Measurements from ENCODE around the gene TARS2. TPM values are rescaled to one million over a fixed set of nuclear protein-coding genes. Genes with fewer than 3 reads are reported as not detected.
A peak's percentile ranks its signal among the peaks of the same experiment; 100 is the strongest.

Gene TARS2
- total RNA-seq = 10 to 100 TPM; 19.1 to 30.4 TPM

- TF ChIP-seq CTCF (IDR thresholded peaks at IDR 0.05) = no peak
- peak within 1 kb of the TSS; percentile 81 to 92 for H3K9ac ChIP-seq (ENCODE audit: low read depth in 2 of 2, low read length in 2 of 2)
- intact Hi-C loops (cut with DNase I) = no loop called here
- peaks cover 5% of the 10 kb centered on the region for H3K4me1 ChIP-seq
- peak; percentile 98 for DNase-seq
- H3K36me3 ChIP-seq = peaks cover 1% of the 10 kb centered on the region
- H3K27ac ChIP-seq = peak within 1 kb of the TSS; percentile 18
- H3K4me3 ChIP-seq = peak within 1 kb of the TSS; percentile 64
- H3K27me3 ChIP-seq = no peaks in the 10 kb centered on the region
- H3K9me3 ChIP-seq = no peaks in the 10 kb centered on the region
Measured at GRCh38 chr1:150486966-150487762, at the start of gene TARS2. Gene TARS2, plus strand, starts transcription at chr1:150487419. Its CDS starts 32 bp downstream, at chr1:150487451.

GRCh38 chr1:150441121-150441520, 46.1 kb upstream of the TARS2 start:
- intact Hi-C loops (cut with DNase I) = no loop called here
- Histone ChIP-seq H3K9me3 (no peaks in the 10 kb centered on the region), H3K4me1 (no peaks in the 10 kb centered on the region), H3K9ac (ENCODE audit: low read depth in 2 of 2, low read length in 2 of 2) (no peak overlapping the region), H3K27ac (no peak overlapping the region), H3K36me3 (no peaks in the 10 kb centered on the region), H3K27me3 (no peaks in the 10 kb centered on the region), H3K4me3 (no peak overlapping the region)
- TF ChIP-seq CTCF (IDR thresholded peaks at IDR 0.05) = no peak
- no peak for DNase-seq

DNA sequence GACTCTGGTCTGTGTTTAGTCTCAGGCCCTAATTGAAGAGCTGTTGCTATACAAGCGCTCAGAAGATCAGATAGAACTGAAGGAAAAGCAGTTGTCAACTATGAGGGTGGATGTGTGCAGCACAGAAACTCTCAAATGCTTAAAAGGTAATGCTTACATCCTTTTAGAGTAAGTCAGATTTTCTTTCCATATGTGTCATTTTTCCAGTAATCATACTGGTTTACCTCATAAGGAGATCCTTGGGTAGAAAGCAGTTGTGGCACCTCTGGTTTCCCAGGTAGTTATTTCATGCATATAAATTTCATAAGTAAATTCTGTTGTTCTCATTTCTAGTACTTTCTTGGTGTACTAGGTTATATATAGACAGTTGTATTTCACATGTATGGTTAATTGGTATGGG, 43.0 kb upstream of the TARS2 start:
- no peak for DNase-seq
- intact Hi-C loops (cut with DNase I) = no loop called here
- no peaks in the 10 kb centered on the region for H3K36me3 ChIP-seq

GRCh38 chr1:150456146-150456647, 31.0 kb upstream of the TARS2 start:
- H3K27ac ChIP-seq = no peak overlapping the region
- no peak for DNase-seq
- no peak for TF ChIP-seq CTCF (IDR thresholded peaks at IDR 0.05)
- no peak overlapping the region for H3K9ac ChIP-seq (ENCODE audit: low read depth in 2 of 2, low read length in 2 of 2)
- no peaks in the 10 kb centered on the region for H3K9me3 ChIP-seq
- H3K36me3 ChIP-seq = no peaks in the 10 kb centered on the region
- H3K4me3 ChIP-seq = no peak overlapping the region
- H3K27me3 ChIP-seq = no peaks in the 10 kb centered on the region
- intact Hi-C loops (cut with DNase I) = no loop called here
- no peaks in the 10 kb centered on the region for H3K4me1 ChIP-seq

More for the DNA sequence above, 43.0 kb upstream of the TARS2 start:
- Histone ChIP-seq H3K4me3 (no peak overlapping the region), H3K9ac (ENCODE audit: low read depth in 2 of 2, low read length in 2 of 2) (no peak overlapping the region), H3K9me3 (no peaks in the 10 kb centered on the region), H3K27ac (no peak overlapping the region), H3K27me3 (no peaks in the 10 kb centered on the region), H3K4me1 (no peaks in the 10 kb centered on the region)
- no peak for TF ChIP-seq CTCF (IDR thresholded peaks at IDR 0.05)

DNA sequence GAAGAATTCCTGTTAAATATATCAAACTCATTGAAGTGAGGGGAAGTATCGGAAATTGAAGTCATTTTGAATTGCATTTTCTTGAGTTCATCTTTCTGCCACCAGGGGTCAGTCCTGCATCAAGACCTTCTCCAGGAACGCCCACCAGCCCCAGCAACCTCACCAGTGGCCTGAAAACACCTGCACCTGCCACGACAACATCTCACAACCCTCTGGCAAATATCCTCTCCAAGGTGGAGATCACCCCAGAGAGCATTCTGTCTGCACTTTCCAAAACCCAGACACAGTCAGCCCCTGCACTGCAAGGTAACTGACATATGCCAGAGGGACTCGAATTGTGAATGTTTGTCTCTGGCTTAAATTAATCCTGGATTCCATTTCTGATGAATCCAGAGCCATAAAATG, 22.8 kb upstream of the TARS2 start:
- DNase-seq = peak; percentile 71

More for the DNA sequence above, 22.8 kb upstream of the TARS2 start:
- Histone ChIP-seq H3K27ac (no peak overlapping the region), H3K36me3 (peaks cover 4% of the 10 kb centered on the region), H3K9me3 (no peaks in the 10 kb centered on the region), H3K4me3 (no peak overlapping the region), H3K9ac (ENCODE audit: low read depth in 2 of 2, low read length in 2 of 2) (no peak overlapping the region), H3K4me1 (no peaks in the 10 kb centered on the region), H3K27me3 (no peaks in the 10 kb centered on the region)
- TF ChIP-seq CTCF (IDR thresholded peaks at IDR 0.05) = peak; percentile 82
- intact Hi-C loops (cut with DNase I) = loop anchor here (2.0 to 10.0 kb wide), 2 partner anchors 94 to 160 kb away; partner anchors contain the start of gene ENSA

Measured in colonic mucosa (tissue), 4 donors.